Activated CD4-positive, alpha-beta T cell treated with anti-CD3 and anti-CD28 coated beads, Interleukin-2, amount 50 U/mL, for 16 hours (primary cell): ENCODE results near the gene ATG4C.

Experiments used
- DNase-seq: peaks from one replicate; pipeline ENCODE4 v3.0.0-alpha.2; 2020

The ATG4C gene

GRCh38 chr1:62905872-62906271 lies 121.9 kb downstream of the ATG4C start:
- DNase-seq = no peak

DNA sequence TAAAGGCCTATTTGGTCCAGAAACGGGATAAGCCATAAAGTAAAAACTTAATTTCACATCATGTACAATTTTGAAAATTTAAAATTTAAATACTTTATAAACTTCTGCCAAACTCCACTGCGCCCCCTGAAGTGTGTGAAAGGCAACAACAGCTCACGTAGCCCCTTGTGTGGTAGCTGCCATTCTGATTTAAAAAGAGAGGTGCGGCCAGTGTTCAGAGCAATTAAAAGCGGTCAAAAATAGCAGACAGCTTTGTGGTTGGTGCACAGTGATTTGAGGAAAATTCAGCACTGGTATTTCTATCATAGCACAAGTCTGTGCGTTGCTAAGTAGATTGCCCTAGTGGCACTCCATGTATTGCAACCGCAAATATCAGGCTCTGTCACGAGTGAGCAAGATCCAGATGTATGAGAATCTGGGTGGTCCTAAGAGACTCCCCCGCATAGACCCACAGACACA lies 122.5 kb downstream of the ATG4C start:
- no peak for DNase-seq

DNA sequence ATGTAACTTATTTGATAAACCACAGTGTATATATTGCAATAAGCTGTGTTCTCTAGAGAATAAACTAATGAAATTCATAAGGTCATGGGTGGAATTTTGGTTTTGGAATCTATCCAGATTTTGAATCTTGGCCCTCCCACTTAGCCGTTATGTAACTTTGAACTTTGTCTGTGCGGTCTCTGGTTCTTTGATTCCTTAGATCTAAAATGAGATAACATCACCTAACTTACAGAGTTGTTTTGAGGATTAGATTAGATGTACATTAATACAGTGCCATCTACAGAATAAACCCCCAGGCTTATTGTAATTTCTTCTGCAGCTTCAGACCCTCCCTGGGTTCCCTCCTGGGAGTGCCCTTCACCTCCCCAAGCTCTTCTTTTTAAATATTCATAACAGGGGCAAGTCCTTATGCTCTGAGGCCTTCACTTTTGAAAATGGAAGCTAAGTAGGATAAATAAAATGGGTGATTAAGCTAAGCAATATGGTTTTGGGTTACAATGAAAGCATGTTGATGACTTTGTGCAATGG lies 124.3 kb downstream of the ATG4C start:
- DNase-seq = no peak

DNA sequence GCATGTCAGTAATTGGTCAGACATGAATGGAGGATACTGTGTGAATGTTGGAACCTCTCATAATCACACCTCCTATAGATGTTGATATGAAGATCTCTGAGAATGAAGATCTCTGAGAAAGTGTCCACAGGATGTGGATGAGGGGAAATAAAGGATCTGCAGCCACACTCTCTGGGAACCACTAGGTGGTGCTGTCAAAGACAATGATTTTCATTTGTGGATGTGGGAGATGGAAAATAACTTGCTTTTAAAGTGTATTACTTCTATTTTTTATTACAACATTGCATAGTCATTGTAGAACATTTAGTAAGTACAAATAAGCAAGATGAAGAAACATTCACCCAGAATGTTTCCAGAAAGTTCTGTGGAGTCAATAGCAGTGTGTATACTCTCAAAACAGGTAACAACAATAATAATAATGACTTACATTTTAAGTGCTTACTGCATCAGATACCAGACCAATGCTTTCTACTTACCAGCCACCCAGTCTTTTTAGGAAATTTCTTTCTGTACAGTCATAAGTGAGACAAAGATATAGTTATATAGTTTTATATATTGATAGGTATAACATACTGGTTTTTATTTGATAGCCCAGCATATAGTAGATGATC lies 128.2 kb downstream of the ATG4C start:
- no peak for DNase-seq
